A673 (cell line): Measurements from ENCODE around the gene BAZ1A. TPM values are rescaled to one million over a fixed set of nuclear protein-coding genes. Genes with fewer than 3 reads are reported as not detected.

Experiments
- BruUV-seq: library from RNA; stranded (reverse); fragments of 400-500 nt; replicated peaks from 2 replicates; lab custom pipeline; 2021; lab: Mats Ljungman, UMichigan
- CTCF ChIA-PET: fragments of 300-600 bp; sonication (Branson Sonifier 250); formaldehyde crosslinking; loops from one replicate; lab custom pipeline; 2022; ENCODE audit warnings: antibody characterized with exemption; lab: Charles Lee
- POLR2A ChIA-PET: fragments of 300-600 bp; sonication (Branson Sonifier 250); formaldehyde crosslinking; loops from one replicate; lab custom pipeline; 2022; ENCODE audit warnings: antibody characterized with exemption; ENCODE audit not compliant: low non-redundant PET; lab: Charles Lee
- DNase-seq: peaks from one replicate; pipeline ENCODE4 v3.0.0-alpha.2; 2015; ENCODE audit warnings: low spot score
- H3K27ac ChIP-seq: fragments of 200-600 bp; sonication (generic); 2 replicates; pipeline ENCODE4 v1.5.1; 2016; ENCODE audit warnings: mixed run types, low read depth, mild to moderate bottlenecking, mixed read lengths, antibody characterized with exemption, low read length; ENCODE audit not compliant: poor library complexity, severe bottlenecking
- H3K27me3 ChIP-seq: fragments of 200-600 bp; sonication (generic); replicated peaks from 2 replicates; pipeline ENCODE4 v1.6.1; 2017; ENCODE audit warnings: mixed run types, low read depth, mild to moderate bottlenecking, mixed read lengths, antibody characterized with exemption, low read length; ENCODE audit not compliant: insufficient read depth, poor library complexity
- H3K36me3 ChIP-seq: fragments of 200-600 bp; sonication (generic); 2 replicates; pipeline ENCODE4 v1.6.1; 2016; ENCODE audit warnings: mixed run types, mild to moderate bottlenecking, mixed read lengths, antibody characterized with exemption, low read length; ENCODE audit not compliant: insufficient read depth, poor library complexity, severe bottlenecking
- H3K4me1 ChIP-seq: fragments of 200-600 bp; sonication (generic); 2 replicates; pipeline ENCODE4 v1.6.1; 2017; ENCODE audit warnings: mixed run types, mild to moderate bottlenecking, mixed read lengths, antibody characterized with exemption, low read length; ENCODE audit not compliant: insufficient read depth, poor library complexity, severe bottlenecking
- H3K4me3 ChIP-seq: fragments of 200-600 bp; sonication (generic); 2 replicates; pipeline ENCODE4 v1.5.1; 2016; ENCODE audit warnings: low read depth, mixed run types, mild to moderate bottlenecking, mixed read lengths, low read length; ENCODE audit not compliant: poor library complexity, severe bottlenecking
- H3K9me3 ChIP-seq: fragments of 200-600 bp; sonication (generic); 2 replicates; pipeline ENCODE4 v1.6.1; 2016; ENCODE audit warnings: mixed run types, low read depth, mild to moderate bottlenecking, mixed read lengths, antibody characterized with exemption, low read length; ENCODE audit not compliant: poor library complexity, severe bottlenecking
- EZH2 ChIP-seq: fragments of 200-600 bp; sonication (generic); IDR thresholded peaks from 2 replicates; pipeline ENCODE4 v1.6.1; 2017; ENCODE audit warnings: borderline replicate concordance, low read depth, mild to moderate bottlenecking, mixed read lengths, antibody characterized with exemption, low read length; ENCODE audit not compliant: poor library complexity, severe bottlenecking
- intact Hi-C: fragments of 100-400 bp; cut with micrococcal nuclease; formaldehyde crosslinking; loops from one replicate; pipeline ENCODE4 v1.10.0; 2022; ENCODE audit not compliant: unreplicated experiment
- total RNA-seq: library from RNA; stranded (reverse); gene quantifications from 2 replicates; pipeline ENCODE4 v1.2.3, GENCODE V29; 2021
- TF ChIP-seq, protein P1 (sequence below): fragments of 300-800, 200-600 bp; sonication (generic); conservative IDR thresholded peaks from 2 replicates; pipeline ENCODE4 v1.5.1; 2017; ENCODE audit warnings: low read depth, mild to moderate bottlenecking, antibody characterized with exemption, low read length, moderate library complexity, mixed read lengths

Gene BAZ1A
- total RNA-seq, 1 experiment from 2014 or later: 70.3 TPM

DNA sequence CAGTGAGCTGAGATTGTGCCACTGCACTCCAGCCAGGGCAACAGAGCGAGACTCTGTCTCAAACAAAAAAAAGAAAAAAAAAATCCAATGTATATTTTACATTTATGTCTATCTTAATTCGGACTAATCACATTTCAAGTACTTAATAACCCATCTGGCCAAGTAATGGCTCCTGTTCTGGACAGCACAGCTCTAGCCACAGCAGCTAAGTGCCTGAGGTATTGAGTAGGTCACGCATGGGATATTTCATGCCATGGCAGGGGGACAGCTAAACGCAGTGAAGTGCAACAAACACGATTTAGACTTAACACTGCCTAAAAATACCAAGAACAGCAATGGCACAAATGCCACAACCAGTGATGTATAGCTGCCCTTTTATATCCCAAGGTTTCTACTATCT is 8.0 kb downstream of the BAZ1A start:
- H3K4me3 ChIP-seq: no peak overlapping the region
- ChIA-PET CTCF (no interaction called here), POLR2A (interaction anchor here (0.7 kb wide), 1 partner anchor 67 kb away, joined by 3 read pairs; no protein-coding TSS in a partner anchor)
- no peak for DNase-seq
- TF ChIP-seq, protein P1, sequence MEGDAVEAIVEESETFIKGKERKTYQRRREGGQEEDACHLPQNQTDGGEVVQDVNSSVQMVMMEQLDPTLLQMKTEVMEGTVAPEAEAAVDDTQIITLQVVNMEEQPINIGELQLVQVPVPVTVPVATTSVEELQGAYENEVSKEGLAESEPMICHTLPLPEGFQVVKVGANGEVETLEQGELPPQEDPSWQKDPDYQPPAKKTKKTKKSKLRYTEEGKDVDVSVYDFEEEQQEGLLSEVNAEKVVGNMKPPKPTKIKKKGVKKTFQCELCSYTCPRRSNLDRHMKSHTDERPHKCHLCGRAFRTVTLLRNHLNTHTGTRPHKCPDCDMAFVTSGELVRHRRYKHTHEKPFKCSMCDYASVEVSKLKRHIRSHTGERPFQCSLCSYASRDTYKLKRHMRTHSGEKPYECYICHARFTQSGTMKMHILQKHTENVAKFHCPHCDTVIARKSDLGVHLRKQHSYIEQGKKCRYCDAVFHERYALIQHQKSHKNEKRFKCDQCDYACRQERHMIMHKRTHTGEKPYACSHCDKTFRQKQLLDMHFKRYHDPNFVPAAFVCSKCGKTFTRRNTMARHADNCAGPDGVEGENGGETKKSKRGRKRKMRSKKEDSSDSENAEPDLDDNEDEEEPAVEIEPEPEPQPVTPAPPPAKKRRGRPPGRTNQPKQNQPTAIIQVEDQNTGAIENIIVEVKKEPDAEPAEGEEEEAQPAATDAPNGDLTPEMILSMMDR: no peak
- H3K36me3 ChIP-seq: peaks cover 18% of the 10 kb centered on the region
- no TSS peak for BruUV-seq
- H3K9me3 ChIP-seq: no peaks in the 10 kb centered on the region
- H3K4me1 ChIP-seq: peaks cover 6% of the 10 kb centered on the region
- intact Hi-C loops: no loop called here
- H3K27me3 ChIP-seq: no peaks in the 10 kb centered on the region
- no peak overlapping the region for H3K27ac ChIP-seq

DNA sequence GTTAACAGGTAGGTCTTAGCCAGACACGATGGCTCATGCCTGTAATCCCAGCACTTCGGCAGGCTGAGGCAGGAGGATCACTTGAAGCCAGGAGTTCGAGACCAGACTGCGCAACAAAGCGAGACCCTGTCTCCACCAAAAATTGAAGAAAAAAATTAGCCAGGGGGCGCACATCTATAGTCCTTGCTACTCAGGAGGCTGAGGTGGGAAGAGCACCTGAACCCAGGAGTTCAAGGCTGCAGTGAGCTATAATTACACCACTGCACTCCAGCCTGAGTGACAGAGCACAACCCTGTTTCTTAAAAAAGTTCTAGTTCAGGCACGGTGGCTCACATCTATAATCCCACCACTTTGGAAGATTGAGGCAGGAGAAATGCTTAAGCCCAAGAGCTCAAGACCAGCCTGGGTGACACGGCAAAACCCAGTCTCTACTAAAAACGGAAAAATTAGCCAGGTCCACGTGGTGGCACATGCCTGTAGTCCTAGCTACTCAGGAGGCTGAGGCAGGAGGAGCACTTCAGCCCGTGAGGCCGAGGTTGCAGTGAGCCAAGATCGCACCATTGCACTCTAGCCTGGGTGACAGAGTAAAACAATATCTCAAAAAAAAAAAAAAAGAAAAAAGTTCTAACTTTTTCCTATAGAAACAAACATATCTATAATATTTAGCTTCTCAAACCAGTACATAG is 9.1 kb downstream of the BAZ1A start:
- POLR2A ChIA-PET: no interaction called here
- H3K27me3 ChIP-seq: no peaks in the 10 kb centered on the region
- TF ChIP-seq, protein P1: no peak
- no peak for TF ChIP-seq EZH2
- no peak for DNase-seq
- CTCF ChIA-PET: no interaction called here
- no peaks in the 10 kb centered on the region for H3K9me3 ChIP-seq
- intact Hi-C loops: no loop called here
- no peak overlapping the region for H3K4me3 ChIP-seq
- no TSS peak for BruUV-seq
- H3K4me1 ChIP-seq: no peaks in the 10 kb centered on the region
- H3K27ac ChIP-seq: no peak overlapping the region
- H3K36me3 ChIP-seq: peaks cover 25% of the 10 kb centered on the region

DNA sequence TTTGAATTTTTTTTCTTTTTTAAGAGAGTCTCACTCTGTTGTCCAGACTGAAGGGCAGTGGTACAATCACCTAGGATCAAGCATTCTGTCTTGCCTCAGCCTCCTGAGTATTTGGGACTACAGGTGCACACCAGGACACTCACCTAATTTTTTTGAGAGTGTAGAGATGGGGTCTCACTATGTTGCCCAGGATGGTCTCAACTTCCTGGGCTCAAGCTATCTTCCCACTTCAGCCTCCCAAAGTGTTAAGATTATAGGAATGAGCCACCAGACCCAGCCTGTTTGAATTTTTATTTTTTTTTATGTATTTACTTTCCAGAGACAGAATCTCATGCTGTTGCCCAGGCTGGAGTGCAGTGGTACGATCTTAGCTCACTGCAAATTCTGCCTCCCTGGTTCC is 11.3 kb downstream of the BAZ1A start:
- no peaks in the 10 kb centered on the region for H3K9me3 ChIP-seq
- CTCF ChIA-PET: no interaction called here
- no TSS peak for BruUV-seq
- DNase-seq: no peak
- H3K36me3 ChIP-seq: peaks cover 33% of the 10 kb centered on the region
- TF ChIP-seq EZH2: no peak
- TF ChIP-seq, protein P1: no peak
- intact Hi-C loops: no loop called here
- no peaks in the 10 kb centered on the region for H3K27me3 ChIP-seq
- no peak overlapping the region for H3K4me3 ChIP-seq
- H3K27ac ChIP-seq: no peak overlapping the region
- POLR2A ChIA-PET: no interaction called here
- H3K4me1 ChIP-seq: no peaks in the 10 kb centered on the region
